ENCODE results near the gene OR1L4.

The OR1L4 gene, protein sequence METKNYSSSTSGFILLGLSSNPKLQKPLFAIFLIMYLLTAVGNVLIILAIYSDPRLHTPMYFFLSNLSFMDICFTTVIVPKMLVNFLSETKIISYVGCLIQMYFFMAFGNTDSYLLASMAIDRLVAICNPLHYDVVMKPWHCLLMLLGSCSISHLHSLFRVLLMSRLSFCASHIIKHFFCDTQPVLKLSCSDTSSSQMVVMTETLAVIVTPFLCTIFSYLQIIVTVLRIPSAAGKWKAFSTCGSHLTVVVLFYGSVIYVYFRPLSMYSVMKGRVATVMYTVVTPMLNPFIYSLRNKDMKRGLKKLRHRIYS

DNA sequence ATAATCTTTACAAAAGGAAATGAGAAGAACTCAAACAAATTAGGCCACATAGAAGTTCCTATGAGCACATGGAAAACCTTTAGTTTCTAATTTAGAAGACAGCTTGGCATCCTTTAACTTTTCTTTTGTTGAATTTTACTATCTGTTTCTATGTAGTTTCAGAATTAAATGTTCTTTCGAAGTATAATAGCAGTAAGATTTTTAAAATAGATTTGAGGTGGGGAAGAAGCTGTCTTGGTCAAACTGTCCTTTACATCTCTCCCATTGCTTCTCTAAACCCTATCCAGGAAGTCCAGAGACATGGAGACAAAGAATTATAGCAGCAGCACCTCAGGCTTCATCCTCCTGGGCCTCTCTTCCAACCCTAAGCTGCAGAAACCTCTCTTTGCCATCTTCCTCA, at the start of gene OR1L4:
TSS of gene OR1L4 (plus strand) at position 301 of the 400 bp plus-strand sequence. CDS start at position 301, 0 bp downstream.
- DNase-seq = no peak

GRCh38 chr9:122684851-122685250, 38.9 kb upstream of the OR1L4 start:
- DNase-seq = no peak

- DNase-seq = no peak
Observed at GRCh38 chr9:122695696-122696095, 28.1 kb upstream of the OR1L4 start.

DNA sequence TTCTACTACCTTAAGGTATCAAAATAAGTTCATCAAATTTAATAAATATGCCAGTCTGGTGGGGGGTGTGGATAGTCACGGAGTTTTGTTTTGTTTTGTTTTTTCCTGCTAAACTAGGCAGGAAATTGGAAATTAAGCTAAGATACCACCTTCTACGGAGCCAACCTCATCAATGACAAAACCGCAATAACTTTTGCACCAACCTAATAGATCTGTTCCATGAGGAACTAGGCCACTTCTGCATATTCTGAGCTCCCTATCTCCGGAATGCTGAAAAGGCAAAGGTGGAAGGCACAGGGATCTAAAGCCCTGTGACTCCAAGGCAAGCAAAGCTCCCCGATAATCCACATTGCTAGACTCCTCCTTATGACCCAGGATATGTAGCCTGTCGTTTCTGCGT, 5.8 kb upstream of the OR1L4 start:
- no peak for DNase-seq

DNA sequence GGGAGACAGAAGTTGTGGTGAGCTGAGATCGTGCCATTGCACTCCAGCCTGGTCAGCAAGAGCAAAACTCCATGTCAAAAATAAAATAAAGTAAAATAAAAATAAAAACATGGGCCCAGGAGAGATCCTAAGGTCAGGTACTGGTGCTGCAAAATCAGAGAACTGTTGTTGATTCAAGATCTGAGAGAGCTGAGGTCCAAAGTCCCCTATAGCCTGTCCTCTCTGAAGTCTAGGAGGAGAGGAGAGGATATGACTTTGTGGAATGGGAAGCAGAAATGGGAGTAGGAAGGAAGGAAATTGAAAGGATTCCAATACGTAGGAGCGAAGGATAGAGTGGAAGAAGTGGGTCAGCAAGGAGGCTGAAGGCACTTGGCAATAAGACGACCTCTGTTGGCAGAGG, 4.6 kb upstream of the OR1L4 start:
- no peak for DNase-seq

DNA sequence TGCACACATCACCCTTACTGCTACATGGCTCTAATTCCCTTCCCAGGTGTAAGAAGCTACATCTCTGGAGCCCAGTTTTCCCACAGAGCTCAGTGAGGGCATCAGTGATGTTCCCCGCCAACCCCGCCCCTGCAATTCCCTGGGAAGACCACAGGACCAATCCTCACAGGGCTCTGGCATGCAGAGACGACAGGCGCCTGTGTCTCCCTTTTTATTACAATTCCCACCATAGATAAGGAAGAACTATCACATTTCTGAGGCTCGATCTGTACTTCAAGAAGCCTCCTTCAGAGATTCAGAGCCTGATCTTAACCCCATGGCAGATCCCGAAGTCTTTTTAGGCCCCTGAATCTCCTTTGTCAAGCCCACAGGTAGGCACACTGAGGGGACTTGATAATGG, 18.2 kb downstream of the OR1L4 start, which contains the start of gene OR1L6:
TSS of gene OR1L6 (plus strand) at position 301 of the 400 bp plus-strand sequence. CDS start 7,545 bp downstream, outside the sequence.
- no peak for DNase-seq

DNA sequence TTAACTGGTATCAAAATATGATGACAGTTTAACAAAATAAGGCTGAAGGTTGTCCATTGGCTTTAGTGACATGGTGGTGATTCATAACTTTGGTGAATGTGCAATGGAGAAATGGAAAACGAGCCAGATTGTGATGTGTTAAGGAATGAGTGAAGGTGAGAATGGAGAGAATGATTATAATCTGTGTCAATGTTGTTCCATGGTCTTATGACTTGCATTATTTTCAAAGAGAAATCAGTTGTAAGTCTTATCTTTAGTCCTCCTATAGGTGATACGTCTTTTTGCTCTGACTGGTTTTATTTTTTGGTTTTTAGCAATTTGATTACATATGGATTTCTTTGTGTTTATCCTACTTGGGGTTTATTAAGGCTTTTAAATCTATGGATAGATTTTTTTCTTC, 31.0 kb downstream of the OR1L4 start:
- no peak for DNase-seq

- DNase-seq = no peak
Observed at GRCh38 chr9:122767817-122768216, 44.0 kb downstream of the OR1L4 start.
